NOMO-1 treated with DMSO at 0.1 percent for 48 hours (cell line): Measurements from ENCODE around the gene SAXO1.

Source experiments
- DNase-seq: peaks from one replicate; lab custom pipeline; 2025; ENCODE audit not compliant: unreplicated experiment; lab: John Stamatoyannopoulos, UW

SAXO1 gene

DNA sequence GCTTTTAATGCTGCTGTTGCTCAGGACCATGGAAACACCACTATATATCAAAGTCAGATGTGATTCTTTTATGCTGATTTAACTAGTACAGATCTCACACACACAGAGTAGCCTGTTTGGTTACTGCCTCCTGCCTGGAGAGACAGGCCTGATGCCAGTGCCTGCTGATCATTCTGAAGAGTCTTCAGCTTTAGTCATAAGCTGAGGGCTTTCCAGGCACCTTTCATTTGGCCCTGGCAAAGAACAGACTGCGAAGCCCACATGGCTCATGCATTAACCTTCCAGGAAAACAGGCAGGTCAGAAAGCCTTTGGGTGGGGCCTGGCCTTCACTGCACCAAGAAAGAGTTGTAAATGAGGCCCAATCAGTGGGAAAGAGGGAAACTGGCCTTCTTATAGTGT, 144.7 kb downstream of the SAXO1 start:
- DNase-seq, result no peak

- DNase-seq, result no peak
These were observed 145.5 kb downstream of the SAXO1 start for GRCh38 chr9:18887546-18887945.

DNA sequence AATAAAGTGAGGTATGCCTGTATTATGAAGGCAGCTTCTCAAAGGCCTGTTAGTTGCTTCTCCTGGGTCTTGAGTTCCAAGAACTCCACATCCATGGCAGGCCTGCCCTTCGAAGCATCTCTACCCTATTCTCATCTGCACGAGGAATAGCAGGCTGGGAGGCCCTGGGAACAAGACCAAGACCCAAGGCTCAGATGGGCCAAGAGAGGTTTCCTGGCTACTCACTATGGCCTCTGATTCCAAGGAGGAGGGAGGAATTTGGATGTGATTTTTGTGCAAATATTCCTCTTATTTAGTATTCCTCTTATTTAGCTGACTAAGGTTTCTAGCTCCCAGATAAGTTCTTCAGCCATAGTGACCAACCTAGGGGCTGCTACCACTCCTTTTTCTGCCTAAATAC, 151.3 kb downstream of the SAXO1 start:
- DNase-seq, result no peak

DNA sequence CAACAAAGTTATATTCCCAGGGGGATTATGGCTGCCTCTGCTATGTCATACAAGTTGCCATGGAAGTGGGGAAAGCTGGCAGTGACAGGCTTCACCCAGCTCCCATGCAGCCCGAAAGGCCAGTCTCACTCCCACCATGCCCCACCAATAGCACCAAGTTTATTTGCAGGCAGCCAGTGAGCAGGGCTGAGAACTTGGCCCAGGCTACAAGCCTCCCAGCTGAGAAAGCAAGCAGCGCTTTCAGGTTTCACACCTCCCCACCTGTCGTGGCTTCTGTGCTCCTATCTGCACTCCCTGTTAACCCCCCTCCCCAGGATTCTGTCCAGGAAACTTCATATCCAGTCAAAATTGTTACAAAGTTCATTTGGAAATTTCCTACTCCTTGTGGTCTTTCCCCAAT, 155.0 kb downstream of the SAXO1 start:
- no peak for DNase-seq
